ENCODE data around the gene ADCY1.

ADCY1 gene

DNA sequence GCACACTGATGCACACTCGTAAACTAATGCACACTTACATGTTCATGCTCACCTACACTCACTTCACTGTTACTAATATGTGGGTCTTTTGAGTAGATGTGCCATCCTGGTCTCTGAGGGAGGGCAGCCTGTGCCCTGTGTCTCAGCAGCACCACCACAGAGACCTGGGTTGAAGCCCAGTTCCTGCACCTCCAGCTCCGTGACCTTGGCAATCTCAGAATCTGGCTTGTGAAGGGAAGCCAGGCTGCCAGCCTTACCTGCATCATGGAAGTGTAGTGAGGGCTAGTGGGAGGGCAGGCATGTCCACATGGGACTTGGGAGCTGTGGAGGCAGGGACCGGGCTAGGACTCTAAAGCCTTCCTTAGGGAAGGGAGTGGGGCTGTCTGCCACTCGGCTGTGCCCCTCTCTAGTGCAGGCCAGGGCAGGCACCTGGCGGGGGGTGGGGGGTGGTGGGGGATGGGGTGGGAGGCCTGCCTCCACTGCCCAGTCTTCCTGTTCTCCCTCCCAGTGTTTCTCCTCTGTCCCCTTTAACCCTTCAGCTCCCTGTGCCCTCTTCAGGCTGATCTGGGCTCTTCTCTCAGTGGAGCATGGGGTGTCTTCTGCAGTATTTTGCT lies 8.1 kb downstream of the ADCY1 start:
- in situ Hi-C loops (cut with MboI; ENCODE audit: low sequenced_read_pairs), result no loop called here
- DNase-seq (ENCODE audit: low spot score in 2 of 2), result no peak
- no peaks in the 10 kb centered on the region for H3K4me1 ChIP-seq
- no peaks in the 10 kb centered on the region for H3K9me3 ChIP-seq
- H3K4me3 ChIP-seq, result no peak overlapping the region
- no peaks in the 10 kb centered on the region for H3K27me3 ChIP-seq (ENCODE audit: low read depth)
- no peaks in the 10 kb centered on the region for H3K36me3 ChIP-seq (replicated peaks)

DNA sequence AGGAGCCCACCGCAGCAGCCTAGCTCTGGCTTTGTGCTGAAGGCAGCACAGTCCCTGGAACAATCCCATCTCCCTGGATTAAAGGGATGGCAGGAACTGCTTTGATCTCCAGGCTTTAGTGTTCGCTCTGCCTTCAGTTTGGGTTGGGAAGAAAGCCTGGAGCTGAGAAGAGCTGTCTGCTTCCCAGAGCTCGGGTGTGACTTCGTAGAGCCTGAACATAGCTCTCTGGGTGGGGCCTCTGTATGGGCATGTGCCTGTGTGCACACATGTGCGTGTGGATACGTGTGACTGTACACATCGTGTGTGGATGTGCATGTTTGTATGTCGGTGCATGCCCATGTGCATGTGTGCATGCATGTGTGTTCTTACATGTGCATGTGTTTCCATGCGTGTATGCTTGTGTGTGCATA lies 8.7 kb downstream of the ADCY1 start:
- in situ Hi-C loops (cut with MboI; ENCODE audit: low sequenced_read_pairs), result no loop called here
- no peaks in the 10 kb centered on the region for H3K9me3 ChIP-seq
- no peaks in the 10 kb centered on the region for H3K4me1 ChIP-seq
- H3K27me3 ChIP-seq (ENCODE audit: low read depth), result no peaks in the 10 kb centered on the region
- no peaks in the 10 kb centered on the region for H3K36me3 ChIP-seq (replicated peaks)
- DNase-seq (ENCODE audit: low spot score in 2 of 2), result no peak
- H3K4me3 ChIP-seq, result no peak overlapping the region

DNA sequence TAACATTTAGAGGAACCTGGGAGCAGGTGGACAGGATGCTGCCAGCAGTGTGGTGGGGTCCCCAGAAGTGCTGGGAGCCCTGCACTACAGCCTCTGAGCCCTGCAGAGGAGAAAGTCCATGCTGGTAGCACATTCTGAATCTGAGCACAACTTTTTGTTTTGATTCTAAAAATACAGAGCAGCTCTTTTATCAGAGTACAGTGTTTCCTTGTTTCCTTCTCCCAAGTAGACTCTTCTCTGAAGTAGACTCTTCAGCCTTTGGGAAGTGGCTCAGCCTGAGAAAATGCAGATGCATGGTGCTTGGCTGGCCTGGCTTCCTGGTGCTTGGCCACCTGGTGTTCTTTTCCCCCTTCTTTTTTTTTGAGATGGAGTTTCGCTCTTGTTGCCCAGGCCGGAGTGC lies 9.1 kb downstream of the ADCY1 start:
- H3K9me3 ChIP-seq, result no peaks in the 10 kb centered on the region
- H3K4me1 ChIP-seq, result no peaks in the 10 kb centered on the region
- no peak overlapping the region for H3K4me3 ChIP-seq
- no peak for DNase-seq (ENCODE audit: low spot score in 2 of 2)
- in situ Hi-C loops (cut with MboI; ENCODE audit: low sequenced_read_pairs), result no loop called here
- no peaks in the 10 kb centered on the region for H3K36me3 ChIP-seq (replicated peaks)
- no peaks in the 10 kb centered on the region for H3K27me3 ChIP-seq (ENCODE audit: low read depth)

DNA sequence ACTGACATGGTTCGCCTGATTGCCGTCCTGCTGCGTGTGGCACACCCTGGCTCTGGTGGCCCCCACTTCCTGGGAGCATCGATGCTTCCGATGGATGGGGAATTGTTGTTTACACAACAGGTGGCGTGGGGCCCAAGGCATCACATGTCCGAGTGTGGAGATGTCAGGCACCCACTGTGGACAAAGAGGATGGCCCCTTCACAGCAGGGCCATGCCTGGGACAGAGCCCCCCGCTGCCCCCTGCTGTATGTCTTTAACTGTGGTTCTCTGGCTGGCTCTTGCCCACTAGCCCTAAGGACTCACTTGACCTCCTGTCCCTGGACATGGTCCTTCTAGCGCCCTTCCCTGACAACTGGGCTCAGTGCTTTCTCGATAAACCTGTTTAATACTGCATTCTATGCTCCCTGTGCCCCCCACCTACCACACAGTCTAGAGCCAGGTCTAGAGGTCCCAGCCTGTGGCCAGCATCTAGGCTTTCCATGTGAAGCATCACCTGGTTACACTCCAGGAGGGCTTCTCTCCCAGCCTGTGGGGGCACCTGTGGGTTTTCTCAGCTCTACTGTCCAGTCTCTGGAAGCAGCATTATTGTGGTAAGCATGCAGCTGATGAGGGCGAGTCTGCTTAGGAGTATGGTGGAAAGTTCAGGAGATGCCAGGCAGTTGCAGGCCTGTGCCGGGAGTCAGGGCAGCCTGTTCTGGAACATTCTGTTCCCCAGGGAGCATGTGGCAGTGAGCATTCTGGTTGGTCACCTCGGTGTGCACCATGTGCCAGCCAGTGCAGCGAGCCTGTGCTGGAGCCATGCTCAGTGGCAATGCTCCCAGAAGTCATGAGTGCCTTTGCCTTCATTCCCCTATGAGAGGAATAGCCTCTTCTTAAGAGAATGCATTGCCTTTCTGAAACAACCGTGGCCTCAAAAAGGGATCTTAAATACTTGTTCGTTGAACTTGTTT lies 10.4 kb downstream of the ADCY1 start:
- no peaks in the 10 kb centered on the region for H3K9me3 ChIP-seq
- DNase-seq (ENCODE audit: low spot score in 2 of 2), result no peak
- no peak overlapping the region for H3K4me3 ChIP-seq
- H3K36me3 ChIP-seq (replicated peaks), result no peaks in the 10 kb centered on the region
- in situ Hi-C loops (cut with MboI; ENCODE audit: low sequenced_read_pairs), result no loop called here
- H3K4me1 ChIP-seq, result no peaks in the 10 kb centered on the region
- no peaks in the 10 kb centered on the region for H3K27me3 ChIP-seq (ENCODE audit: low read depth)

DNA sequence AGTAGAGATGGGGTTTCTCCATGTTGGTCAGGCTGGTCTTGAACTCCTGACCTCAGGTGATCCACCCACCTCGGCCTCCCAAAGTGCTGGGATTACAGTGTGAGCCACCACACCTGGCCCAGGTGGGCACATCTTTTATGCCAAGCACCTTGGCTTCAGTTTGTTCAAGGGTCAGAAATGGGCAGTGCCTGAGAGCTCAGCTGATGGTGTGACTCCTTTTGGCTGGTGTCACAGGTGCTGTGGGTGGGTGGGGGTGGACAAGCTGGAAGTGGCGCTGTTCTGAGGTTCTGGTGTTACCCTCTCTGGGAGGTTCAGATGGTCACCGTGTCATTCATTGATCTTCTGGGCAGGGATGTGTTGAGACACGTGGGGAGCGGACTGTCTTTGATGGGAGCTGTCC lies 11.5 kb downstream of the ADCY1 start:
- H3K27me3 ChIP-seq (ENCODE audit: low read depth), result no peaks in the 10 kb centered on the region
- no peak overlapping the region for H3K4me3 ChIP-seq
- DNase-seq (ENCODE audit: low spot score in 2 of 2), result no peak
- no peaks in the 10 kb centered on the region for H3K9me3 ChIP-seq
- in situ Hi-C loops (cut with MboI; ENCODE audit: low sequenced_read_pairs), result no loop called here
- H3K36me3 ChIP-seq (replicated peaks), result no peaks in the 10 kb centered on the region
- H3K4me1 ChIP-seq, result no peaks in the 10 kb centered on the region

DNA sequence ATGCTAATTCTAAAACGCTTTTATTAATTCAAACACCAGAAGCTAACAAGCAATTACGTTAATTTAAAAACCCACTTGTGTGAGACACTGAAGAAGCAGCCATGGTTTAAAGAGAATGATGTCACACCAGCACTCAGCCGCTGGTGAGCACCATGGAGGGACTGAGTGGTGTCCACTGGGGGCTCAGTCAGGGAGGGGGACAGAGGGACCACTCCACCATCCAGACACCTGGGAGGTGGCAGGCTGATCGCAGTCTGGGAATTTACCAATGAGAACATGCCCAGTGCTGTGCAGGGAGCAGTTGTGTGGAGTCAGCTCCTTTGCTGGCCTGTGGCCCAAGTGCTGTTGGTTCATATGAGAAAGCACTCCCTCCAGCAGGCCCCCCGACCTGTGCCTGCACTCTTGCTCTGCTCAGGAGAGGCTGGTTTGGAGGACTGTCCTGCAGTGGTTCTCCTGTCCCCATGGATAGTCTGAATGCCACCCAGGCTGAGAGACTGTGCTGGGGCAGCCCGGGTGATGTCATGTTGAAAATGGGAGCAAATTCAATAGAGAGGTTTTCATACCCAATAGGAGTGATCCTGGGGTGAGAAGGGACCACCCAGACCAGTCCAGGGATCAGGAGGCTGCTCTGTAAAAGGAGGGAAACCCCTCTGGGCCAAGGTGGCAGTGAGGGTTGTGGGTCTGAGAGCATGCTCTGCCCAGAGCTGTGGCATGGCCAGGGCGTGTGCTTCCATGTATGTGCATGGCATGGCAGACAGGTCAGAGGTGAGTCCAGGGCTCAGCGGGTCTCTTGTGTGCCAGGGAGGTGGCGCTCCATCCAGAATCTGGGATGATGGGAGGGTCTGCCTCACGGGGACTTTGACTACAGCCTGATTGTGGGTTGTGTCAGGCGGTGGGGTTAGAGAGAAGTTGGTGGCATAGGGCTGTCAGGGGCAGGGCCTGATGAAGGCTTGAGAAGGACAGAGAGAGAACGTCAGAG lies 12.7 kb downstream of the ADCY1 start:
- no peaks in the 10 kb centered on the region for H3K4me1 ChIP-seq
- in situ Hi-C loops (cut with MboI; ENCODE audit: low sequenced_read_pairs), result no loop called here
- no peaks in the 10 kb centered on the region for H3K27me3 ChIP-seq (ENCODE audit: low read depth)
- H3K36me3 ChIP-seq (replicated peaks), result no peaks in the 10 kb centered on the region
- no peak for DNase-seq (ENCODE audit: low spot score in 2 of 2)
- no peak overlapping the region for H3K4me3 ChIP-seq
- H3K9me3 ChIP-seq, result no peaks in the 10 kb centered on the region

DNA sequence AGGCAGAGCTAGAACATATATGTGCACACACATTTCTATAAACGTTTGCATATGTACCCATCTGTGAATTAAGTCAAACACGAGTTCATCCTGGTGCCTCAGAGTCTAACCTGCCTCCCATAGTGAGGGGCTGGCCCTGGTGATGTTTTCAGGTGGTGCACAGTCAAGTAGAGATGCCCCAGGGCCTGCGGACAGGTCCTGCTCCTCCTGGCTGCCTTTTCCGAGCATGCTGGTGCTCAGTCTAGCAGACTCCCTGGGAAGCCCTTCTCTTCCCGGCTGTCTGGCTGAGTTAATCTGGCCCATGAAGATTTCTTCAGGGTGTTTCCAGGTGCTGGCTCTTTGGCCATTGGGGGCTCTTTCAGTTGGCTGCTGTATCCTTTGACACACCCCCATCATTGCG lies 14.3 kb downstream of the ADCY1 start:
- in situ Hi-C loops (cut with MboI; ENCODE audit: low sequenced_read_pairs), result no loop called here
- Histone ChIP-seq H3K9me3 (no peaks in the 10 kb centered on the region), H3K4me3 (no peak overlapping the region), H3K27me3 (ENCODE audit: low read depth) (no peaks in the 10 kb centered on the region), H3K36me3 (replicated peaks) (no peaks in the 10 kb centered on the region), H3K4me1 (no peaks in the 10 kb centered on the region)
- no peak for DNase-seq (ENCODE audit: low spot score in 2 of 2)

DNA sequence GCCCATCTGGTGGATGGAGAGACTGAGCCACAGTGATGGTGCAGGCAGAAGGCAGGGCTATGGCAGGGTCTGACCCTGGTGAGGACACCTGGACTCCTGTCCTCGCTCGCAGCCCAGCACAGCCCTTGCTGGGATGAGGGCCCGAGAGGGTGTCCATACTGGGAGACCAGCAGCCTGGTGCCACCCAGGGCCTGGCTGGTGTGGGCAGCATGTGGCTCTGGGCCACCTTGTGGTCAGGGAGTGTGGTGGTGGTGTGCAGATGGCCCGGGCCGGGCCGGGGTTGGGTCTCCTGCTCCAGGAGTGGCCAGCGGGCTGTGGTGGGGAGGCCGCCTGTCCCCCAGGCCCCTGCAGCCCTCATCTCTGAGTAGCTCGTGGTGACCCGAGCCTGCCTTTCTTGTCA lies 14.9 kb downstream of the ADCY1 start:
- no peak overlapping the region for H3K4me3 ChIP-seq
- in situ Hi-C loops (cut with MboI; ENCODE audit: low sequenced_read_pairs), result no loop called here
- H3K4me1 ChIP-seq, result no peaks in the 10 kb centered on the region
- H3K9me3 ChIP-seq, result no peaks in the 10 kb centered on the region
- no peaks in the 10 kb centered on the region for H3K27me3 ChIP-seq (ENCODE audit: low read depth)
- H3K36me3 ChIP-seq (replicated peaks), result no peaks in the 10 kb centered on the region
- DNase-seq (ENCODE audit: low spot score in 2 of 2), result no peak

DNA sequence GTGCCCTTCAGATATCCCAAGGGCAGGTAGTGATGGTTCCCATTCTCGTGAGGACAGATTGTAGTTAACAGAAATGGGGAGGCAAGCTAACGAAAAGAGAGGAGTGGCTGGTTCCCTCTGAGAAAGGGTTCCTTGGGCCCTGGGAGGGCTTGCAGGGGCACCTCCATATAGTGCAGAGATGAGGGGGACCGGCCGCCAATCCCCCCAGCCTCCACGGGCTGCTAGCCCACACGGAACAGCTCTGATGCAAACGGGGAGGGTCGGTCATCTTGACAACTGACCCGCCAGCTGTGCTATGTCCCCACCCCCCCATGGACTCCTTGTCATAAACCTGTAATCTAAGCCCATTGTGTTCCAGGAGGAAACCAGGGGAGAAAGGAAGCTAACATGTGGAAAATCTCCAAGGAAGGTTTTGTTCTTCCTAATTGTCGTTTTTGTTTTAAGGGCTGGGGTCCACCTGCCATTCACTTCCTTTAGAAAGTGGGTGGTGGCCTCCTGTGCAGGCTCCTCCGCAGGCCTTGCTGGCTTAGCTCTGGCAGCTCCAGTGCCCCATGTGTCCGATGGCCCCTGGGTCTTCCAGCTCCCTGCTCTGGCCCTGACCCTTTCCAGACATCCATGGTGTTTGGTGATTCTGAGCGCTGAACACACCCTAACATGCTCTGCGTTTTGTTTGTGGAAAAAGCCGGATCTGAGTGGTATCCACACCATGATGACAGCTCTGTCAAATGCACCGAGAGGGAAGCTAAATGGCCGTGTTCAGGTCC lies 15.9 kb downstream of the ADCY1 start:
- in situ Hi-C loops (cut with MboI; ENCODE audit: low sequenced_read_pairs), result no loop called here
- no peak overlapping the region for H3K4me3 ChIP-seq
- H3K4me1 ChIP-seq, result no peaks in the 10 kb centered on the region
- no peaks in the 10 kb centered on the region for H3K9me3 ChIP-seq
- H3K27me3 ChIP-seq (ENCODE audit: low read depth), result no peaks in the 10 kb centered on the region
- no peak for DNase-seq (ENCODE audit: low spot score in 2 of 2)
- H3K36me3 ChIP-seq (replicated peaks), result no peaks in the 10 kb centered on the region

DNA sequence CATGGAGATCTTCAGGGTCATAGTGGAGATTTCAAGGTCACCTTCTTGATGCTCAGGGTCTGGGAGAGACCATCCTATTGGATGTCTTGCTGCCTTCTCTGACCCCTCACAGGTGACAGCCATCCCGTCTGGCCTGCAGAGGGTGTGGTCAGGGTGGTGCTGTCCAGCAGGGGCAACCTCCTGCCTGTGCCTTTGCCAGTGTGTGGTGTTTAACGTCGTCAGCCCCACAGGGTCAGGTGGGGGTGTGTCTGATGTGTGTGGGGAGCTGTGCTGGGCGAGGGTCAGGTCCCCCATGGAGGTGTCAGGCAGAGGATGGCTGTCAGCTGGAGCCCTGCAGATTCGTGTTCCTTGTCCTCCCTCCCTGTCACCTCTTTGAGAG lies 16.5 kb downstream of the ADCY1 start:
- Histone ChIP-seq H3K4me3 (no peak overlapping the region), H3K36me3 (replicated peaks) (no peaks in the 10 kb centered on the region), H3K4me1 (no peaks in the 10 kb centered on the region), H3K27me3 (ENCODE audit: low read depth) (no peaks in the 10 kb centered on the region), H3K9me3 (no peaks in the 10 kb centered on the region)
- DNase-seq (ENCODE audit: low spot score in 2 of 2), result no peak
- in situ Hi-C loops (cut with MboI; ENCODE audit: low sequenced_read_pairs), result no loop called here

DNA sequence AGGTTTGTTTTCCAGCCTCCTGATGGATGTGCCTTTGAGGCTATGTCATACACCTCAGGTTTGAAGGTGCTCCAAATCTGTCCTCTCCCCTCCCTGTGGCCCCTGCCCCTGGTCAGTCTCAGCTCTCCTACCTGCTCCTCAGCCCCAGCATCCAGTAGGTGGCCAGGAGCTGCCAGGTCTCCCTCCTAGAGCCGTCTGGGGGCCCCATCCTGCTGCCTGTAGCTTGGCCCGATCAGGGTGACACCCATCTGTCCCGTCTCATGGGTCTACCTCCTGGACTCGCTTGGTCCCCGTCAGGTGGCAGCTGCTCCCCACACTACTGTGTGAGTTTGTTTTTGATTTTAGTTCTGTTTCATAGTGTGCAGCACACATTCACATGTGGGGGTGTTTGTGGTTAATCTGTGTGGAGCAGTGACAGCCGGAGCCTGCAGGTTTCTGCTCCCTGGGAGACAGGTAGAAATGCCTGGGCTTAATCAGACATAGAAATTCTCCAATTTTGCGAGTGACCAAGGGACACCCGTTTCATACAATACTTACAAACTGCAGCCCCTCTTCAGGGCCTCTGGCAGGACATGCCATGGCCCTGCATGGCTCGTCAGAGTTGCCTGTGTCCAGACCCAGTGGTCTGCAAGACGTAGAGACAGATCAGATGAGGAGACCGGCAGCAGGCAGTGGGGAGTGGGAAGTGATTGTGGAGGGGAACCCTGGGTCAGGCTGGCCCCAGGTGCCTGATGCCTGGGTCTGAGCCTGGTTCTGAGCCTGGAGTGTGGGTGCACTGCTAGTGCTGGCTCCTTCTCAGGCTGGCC lies 17.1 kb downstream of the ADCY1 start:
- no peak for DNase-seq (ENCODE audit: low spot score in 2 of 2)
- Histone ChIP-seq H3K9me3 (no peaks in the 10 kb centered on the region), H3K36me3 (replicated peaks) (no peaks in the 10 kb centered on the region), H3K27me3 (ENCODE audit: low read depth) (no peaks in the 10 kb centered on the region), H3K4me1 (no peaks in the 10 kb centered on the region), H3K4me3 (no peak overlapping the region)
- in situ Hi-C loops (cut with MboI; ENCODE audit: low sequenced_read_pairs), result no loop called here

DNA sequence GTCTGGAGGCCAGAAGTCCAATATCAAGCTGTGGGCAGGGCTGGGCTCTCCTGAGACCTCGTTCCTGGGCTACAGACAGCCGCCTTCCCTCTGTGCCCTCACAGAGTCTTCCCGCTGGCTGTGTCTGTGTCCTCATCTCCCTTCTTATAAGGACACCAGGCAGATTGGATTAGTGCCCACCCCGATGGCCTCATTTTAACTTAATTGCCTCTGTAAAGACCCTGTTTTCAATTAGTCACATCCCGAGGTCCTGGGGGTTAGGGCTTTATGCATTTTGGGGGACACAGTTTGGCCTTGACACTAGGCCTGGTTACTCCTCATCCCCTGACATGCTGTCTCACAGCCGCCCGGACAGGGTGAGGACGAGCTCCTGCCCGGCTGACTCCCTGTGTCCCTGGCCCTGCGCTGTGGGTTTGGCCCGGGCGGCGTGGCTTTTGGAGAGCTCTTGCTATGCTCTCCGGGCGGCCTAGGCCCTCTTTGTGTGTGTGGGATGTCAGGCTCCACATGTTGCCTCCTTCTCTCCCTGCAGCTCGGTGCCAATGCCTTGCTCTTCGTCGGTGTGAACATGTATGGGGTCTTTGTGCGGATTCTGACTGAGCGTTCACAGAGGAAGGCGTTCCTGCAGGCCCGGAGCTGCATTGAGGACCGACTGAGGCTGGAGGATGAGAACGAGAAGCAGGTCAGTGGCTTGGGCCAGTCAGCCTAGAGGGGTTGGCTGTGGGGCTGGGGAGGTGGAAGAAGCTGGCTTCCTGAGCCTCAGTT lies 18.2 kb downstream of the ADCY1 start:
- H3K27me3 ChIP-seq (ENCODE audit: low read depth), result no peaks in the 10 kb centered on the region
- in situ Hi-C loops (cut with MboI; ENCODE audit: low sequenced_read_pairs), result no loop called here

More for the DNA sequence above, 18.2 kb downstream of the ADCY1 start:
- Histone ChIP-seq H3K36me3 (replicated peaks) (no peaks in the 10 kb centered on the region), H3K4me1 (no peaks in the 10 kb centered on the region), H3K4me3 (no peak overlapping the region), H3K9me3 (no peaks in the 10 kb centered on the region)
- no peak for DNase-seq (ENCODE audit: low spot score in 2 of 2)

Data from HAP-1 (cell line).